Hematopoietic multipotent progenitor cell treated with erythropoietin and hydrocortisone succinate and interleukin-3 and kit ligand, for 17 days (in vitro differentiated cells): ENCODE data around the gene LRRC45.

ENCODE experiments used
- DNase-seq: peaks from one replicate; pipeline ENCODE4 v3.0.0-alpha.2; 2015; ENCODE audit warnings: low spot score

LRRC45 gene

GRCh38 chr17:81994593-81995462, 28.3 kb upstream of the LRRC45 start:
- DNase-seq: no peak

GRCh38 chr17:81995463-81996231, 27.5 kb upstream of the LRRC45 start:
- DNase-seq: no peak

- DNase-seq: no peak
Observed at GRCh38 chr17:81996232-81996756, 26.8 kb upstream of the LRRC45 start.

GRCh38 chr17:81996757-81997441, 26.2 kb upstream of the LRRC45 start:
- no peak for DNase-seq

- no peak for DNase-seq
Observed at GRCh38 chr17:81998212-81998611, 24.9 kb upstream of the LRRC45 start.

GRCh38 chr17:81998691-81999438, 24.2 kb upstream of the LRRC45 start:
- DNase-seq: no peak

GRCh38 chr17:81999587-81999975, 23.5 kb upstream of the LRRC45 start:
- no peak for DNase-seq

GRCh38 chr17:81999976-82000802, 22.9 kb upstream of the LRRC45 start:
- DNase-seq: no peak

GRCh38 chr17:82000803-82001570, 22.1 kb upstream of the LRRC45 start:
- DNase-seq: no peak

GRCh38 chr17:82001571-82002056, 21.5 kb upstream of the LRRC45 start:
- no peak for DNase-seq

- no peak for DNase-seq
Observed at GRCh38 chr17:82003411-82004381, 19.4 kb upstream of the LRRC45 start.

GRCh38 chr17:82004517-82005455, 18.3 kb upstream of the LRRC45 start:
- DNase-seq: no peak

- no peak for DNase-seq
Observed at GRCh38 chr17:82005701-82006348, 17.3 kb upstream of the LRRC45 start.

GRCh38 chr17:82006468-82007227, 16.5 kb upstream of the LRRC45 start:
- DNase-seq: no peak

GRCh38 chr17:82007228-82007494, 15.9 kb upstream of the LRRC45 start:
- DNase-seq: no peak

- DNase-seq: no peak
Observed at GRCh38 chr17:82007495-82008257, 15.4 kb upstream of the LRRC45 start.
